ENCODE results near the gene CFAP46. TPM values are rescaled to one million over a fixed set of nuclear protein-coding genes. Genes with fewer than 3 reads are reported as not detected.

Gene CFAP46
- total and polyA plus RNA-seq, 2 donors (not counting 1 experiment from before 2014, with no cell fraction given): 0.07 TPM; not detected in 1

DNA sequence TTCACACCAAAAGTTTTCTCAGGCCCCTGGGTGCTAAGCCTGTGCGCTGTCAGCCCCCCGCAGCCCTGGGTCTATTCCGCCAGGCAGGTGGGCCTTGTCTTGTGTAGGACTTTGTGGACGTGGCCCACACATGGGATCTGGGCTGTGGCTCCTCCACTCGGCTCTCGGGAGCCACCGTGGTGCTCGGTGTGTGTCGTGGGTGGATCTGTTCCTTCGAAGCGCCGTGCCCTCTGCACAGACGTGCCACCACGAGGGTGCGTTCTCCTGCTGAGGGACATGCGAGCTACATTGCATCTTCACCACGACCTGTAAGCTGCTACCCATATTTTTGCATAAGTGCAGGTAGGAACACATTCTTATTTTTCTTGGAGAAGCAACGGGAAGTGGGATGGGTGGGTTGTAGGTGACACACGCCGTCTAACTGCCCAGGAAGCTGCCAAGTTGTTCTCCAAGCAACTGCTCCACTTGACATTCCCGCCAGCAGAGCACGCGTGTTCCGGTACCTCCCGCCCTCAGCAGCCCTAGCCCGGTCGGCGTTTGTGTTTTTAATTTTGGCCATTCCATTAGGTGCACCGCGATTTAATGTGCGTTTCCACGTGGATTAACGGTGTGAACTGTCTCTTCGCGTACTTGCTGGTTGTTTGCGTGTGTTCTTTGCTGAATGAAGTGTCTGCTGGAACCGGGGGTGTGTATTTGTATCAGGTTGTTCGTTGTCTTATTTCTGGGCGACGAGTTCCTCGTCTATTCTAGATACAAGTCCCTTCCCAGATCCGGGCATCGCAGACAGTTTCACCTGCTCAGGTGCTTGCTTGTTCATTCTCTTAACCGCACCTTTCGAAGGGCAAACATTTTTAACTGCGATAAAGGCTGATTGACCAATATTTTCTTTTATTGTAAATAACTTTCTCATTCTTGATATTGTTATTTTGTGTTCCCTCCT lies 47.4 kb upstream of the CFAP46 start:
- H3K9me3 ChIP-seq (ENCODE audit: control extremely low read depth in 1 of 3, control insufficient read depth in 2 of 3, insufficient read depth in 1 of 3, low read length in 2 of 3): no peaks in the 10 kb centered on the region
- ATAC-seq (ENCODE audit: low read depth) (no peak), DNase-seq (no peak)
- H3K79me2 ChIP-seq (ENCODE audit: control insufficient read depth, insufficient read depth, low read length): no peaks in the 10 kb centered on the region
- no peaks in the 10 kb centered on the region for H3K4me1 ChIP-seq (ENCODE audit: control insufficient read depth in 2 of 2, insufficient read depth in 2 of 2, low read length in 2 of 2)
- no peaks in the 10 kb centered on the region for H4K20me1 ChIP-seq (ENCODE audit: control insufficient read depth, insufficient read depth, low read length, poor library complexity, severe bottlenecking)
- no peak overlapping the region for H3K4me3 ChIP-seq (ENCODE audit: control extremely low read depth in 1 of 5, extremely low read depth in 1 of 5, insufficient read depth in 1 of 5, low read depth in 2 of 5, low read length in 4 of 5)
- CTCF ChIA-PET: no interaction called here
- H3K27ac Mint-ChIP-seq: no peak overlapping the region
- 94% methylated on average over 32 of the region's 46 CpGs for WGBS (ENCODE audit: insufficient coverage)
- no peak overlapping the region for H3K9ac ChIP-seq (ENCODE audit: low read length)
- H3K36me3 ChIP-seq (replicated peaks in 1 of 2; ENCODE audit: control extremely low read depth in 1 of 2, control insufficient read depth in 1 of 2, extremely low read depth in 1 of 2, insufficient read depth in 2 of 2, low read length in 1 of 2): no peaks in the 10 kb centered on the region
- no peaks in the 10 kb centered on the region for H3K4me1 Mint-ChIP-seq
- intact Hi-C loops (cut with micrococcal nuclease): no loop called here
- H3K4me2 ChIP-seq (replicated peaks; ENCODE audit: low read depth, low read length, poor library complexity, severe bottlenecking): no peak overlapping the region
- POLR2A ChIA-PET: no interaction called here
- TF ChIP-seq, protein P1, sequence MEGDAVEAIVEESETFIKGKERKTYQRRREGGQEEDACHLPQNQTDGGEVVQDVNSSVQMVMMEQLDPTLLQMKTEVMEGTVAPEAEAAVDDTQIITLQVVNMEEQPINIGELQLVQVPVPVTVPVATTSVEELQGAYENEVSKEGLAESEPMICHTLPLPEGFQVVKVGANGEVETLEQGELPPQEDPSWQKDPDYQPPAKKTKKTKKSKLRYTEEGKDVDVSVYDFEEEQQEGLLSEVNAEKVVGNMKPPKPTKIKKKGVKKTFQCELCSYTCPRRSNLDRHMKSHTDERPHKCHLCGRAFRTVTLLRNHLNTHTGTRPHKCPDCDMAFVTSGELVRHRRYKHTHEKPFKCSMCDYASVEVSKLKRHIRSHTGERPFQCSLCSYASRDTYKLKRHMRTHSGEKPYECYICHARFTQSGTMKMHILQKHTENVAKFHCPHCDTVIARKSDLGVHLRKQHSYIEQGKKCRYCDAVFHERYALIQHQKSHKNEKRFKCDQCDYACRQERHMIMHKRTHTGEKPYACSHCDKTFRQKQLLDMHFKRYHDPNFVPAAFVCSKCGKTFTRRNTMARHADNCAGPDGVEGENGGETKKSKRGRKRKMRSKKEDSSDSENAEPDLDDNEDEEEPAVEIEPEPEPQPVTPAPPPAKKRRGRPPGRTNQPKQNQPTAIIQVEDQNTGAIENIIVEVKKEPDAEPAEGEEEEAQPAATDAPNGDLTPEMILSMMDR (IDR thresholded peaks at IDR 0.05): no peak
- TF ChIP-seq EZH2 (IDR thresholded peaks at IDR 0.05; ENCODE audit: borderline replicate concordance, insufficient read depth, low read depth, low read length, poor library complexity, severe bottlenecking): no peak
- no peaks in the 10 kb centered on the region for H3K9me3 Mint-ChIP-seq (ENCODE audit: insufficient read depth)
- no peaks in the 10 kb centered on the region for H3K27me3 ChIP-seq (replicated peaks in 1 of 4; ENCODE audit: control extremely low read depth in 1 of 4, control insufficient read depth in 3 of 4, insufficient read depth in 4 of 4, low read length in 3 of 4)
- H3K27ac ChIP-seq (ENCODE audit: low read length in 2 of 2): no peak overlapping the region
- no peak overlapping the region for H3K4me3 Mint-ChIP-seq
- H2AFZ ChIP-seq (ENCODE audit: insufficient read depth, low read depth, low read length, poor library complexity, severe bottlenecking): no peak overlapping the region
- peaks cover 4% of the 10 kb centered on the region for H3K27me3 Mint-ChIP-seq

DNA sequence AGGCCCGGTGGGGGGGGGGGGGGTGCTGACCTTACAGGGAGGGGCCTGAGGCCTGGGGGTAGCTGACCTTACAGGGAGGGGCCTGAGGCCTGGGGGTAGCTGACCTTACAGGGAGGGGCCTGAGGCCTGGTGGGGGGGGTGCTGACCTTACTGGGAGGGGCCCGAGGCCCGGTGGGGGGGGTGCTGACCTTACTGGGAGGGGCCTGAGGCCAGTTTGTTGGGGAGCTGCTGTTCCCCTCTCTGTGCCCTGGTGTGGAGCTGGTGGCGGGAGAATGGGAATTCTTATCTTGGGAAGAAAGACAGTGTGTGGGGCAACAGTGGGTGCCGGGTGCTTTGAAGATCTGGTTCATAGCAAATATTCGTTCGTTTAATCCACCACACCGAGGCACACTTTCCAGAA lies 46.6 kb upstream of the CFAP46 start:
- intact Hi-C loops (cut with micrococcal nuclease): no loop called here
- Mint-ChIP-seq H3K4me1 (no peaks in the 10 kb centered on the region), H3K9me3 (ENCODE audit: insufficient read depth) (no peaks in the 10 kb centered on the region), H3K27me3 (peaks cover 4% of the 10 kb centered on the region), H3K27ac (no peak overlapping the region), H3K4me3 (no peak overlapping the region)
- WGBS (ENCODE audit: insufficient coverage): 63% methylated on average over 2 of the region's 8 CpGs
- H3K27me3 ChIP-seq (replicated peaks in 1 of 4; ENCODE audit: control extremely low read depth in 1 of 4, control insufficient read depth in 3 of 4, insufficient read depth in 4 of 4, low read length in 3 of 4): no peaks in the 10 kb centered on the region
- no peaks in the 10 kb centered on the region for H3K36me3 ChIP-seq (replicated peaks in 1 of 2; ENCODE audit: control extremely low read depth in 1 of 2, control insufficient read depth in 1 of 2, extremely low read depth in 1 of 2, insufficient read depth in 2 of 2, low read length in 1 of 2)
- ChIA-PET POLR2A (no interaction called here), CTCF (no interaction called here)
- DNase-seq (no peak), ATAC-seq (ENCODE audit: low read depth) (no peak)
- no peak overlapping the region for H3K4me2 ChIP-seq (replicated peaks; ENCODE audit: low read depth, low read length, poor library complexity, severe bottlenecking)
- H3K4me3 ChIP-seq (ENCODE audit: control extremely low read depth in 1 of 5, extremely low read depth in 1 of 5, insufficient read depth in 1 of 5, low read depth in 2 of 5, low read length in 4 of 5): no peak overlapping the region
- H3K4me1 ChIP-seq (ENCODE audit: control insufficient read depth in 2 of 2, insufficient read depth in 2 of 2, low read length in 2 of 2): no peaks in the 10 kb centered on the region
- no peak overlapping the region for H2AFZ ChIP-seq (ENCODE audit: insufficient read depth, low read depth, low read length, poor library complexity, severe bottlenecking)
- H3K9me3 ChIP-seq (ENCODE audit: control extremely low read depth in 1 of 3, control insufficient read depth in 2 of 3, insufficient read depth in 1 of 3, low read length in 2 of 3): no peaks in the 10 kb centered on the region
- H3K79me2 ChIP-seq (ENCODE audit: control insufficient read depth, insufficient read depth, low read length): no peaks in the 10 kb centered on the region
- H3K9ac ChIP-seq (ENCODE audit: low read length): no peak overlapping the region
- TF ChIP-seq, protein P1 (IDR thresholded peaks at IDR 0.05): no peak
- TF ChIP-seq EZH2 (IDR thresholded peaks at IDR 0.05; ENCODE audit: borderline replicate concordance, insufficient read depth, low read depth, low read length, poor library complexity, severe bottlenecking): no peak
- H3K27ac ChIP-seq (ENCODE audit: low read length in 2 of 2): no peak overlapping the region
- no peaks in the 10 kb centered on the region for H4K20me1 ChIP-seq (ENCODE audit: control insufficient read depth, insufficient read depth, low read length, poor library complexity, severe bottlenecking)
